K562 (cell line): Measurements from ENCODE around the gene VAMP8.

ENCODE experiments used
- CLOCK ChIP-seq: fragments of 250-450 bp; sonication (Bioruptor Pico); IDR thresholded peaks from 2 replicates; pipeline ENCODE4 v1.4.0; 2020; ENCODE audit warnings: mild to moderate bottlenecking, moderate library complexity, borderline replicate concordance
- CTCF ChIP-seq, 3 experiments: IDR thresholded peaks in 2 of 3; conservative IDR thresholded peaks in 1 of 3; 2 replicates each; pipeline ENCODE4 v1.5.1; 2011 to 2012; ENCODE audit warnings: low read length in 3 of 3, mild to moderate bottlenecking in 3 of 3, control low read depth in 2 of 3, improper control_type of control experiment in 1 of 3, inconsistent platforms in 1 of 3, low read depth in 1 of 3, mixed read lengths in 1 of 3, moderate library complexity in 1 of 3; ENCODE audit not compliant: insufficient read depth in 2 of 3
- EP300 ChIP-seq: IDR thresholded peaks from 2 replicates; pipeline ENCODE4 v1.6.1; 2012; ENCODE audit warnings: low read length, improper control_type of control experiment
- ETV1 ChIP-seq: fragments of 450-650 bp; conservative IDR thresholded peaks from 2 replicates; pipeline ENCODE4 v1.6.1; 2016; ENCODE audit warnings: missing genetic modification characterization, control low read depth, low read depth, missing compliant biosample characterization
- TAF1 ChIP-seq: IDR thresholded peaks from 2 replicates; pipeline ENCODE4 v1.6.1; 2011; ENCODE audit warnings: mild to moderate bottlenecking, low read length, moderate library complexity; ENCODE audit not compliant: insufficient read depth, control insufficient read depth, severe bottlenecking; ENCODE audit errors: extremely low read depth

GRCh38 chr2:85553184-85553583, 24.2 kb upstream of the VAMP8 start:
- no peak for TF ChIP-seq CTCF (IDR thresholded peaks at IDR 0.05 in 2 of 3, conservative IDR thresholded peaks at IDR 0.05 in 1 of 3; ENCODE audit: insufficient read depth in 2 of 3, low read depth in 1 of 3, low read length in 3 of 3)
- TF ChIP-seq ETV1 (tag): no peak
- TF ChIP-seq CLOCK (CRISPR knock-in tag): no peak
- no peak for TF ChIP-seq EP300
- TF ChIP-seq TAF1: no peak
